DOHH2 (cell line): ENCODE measurements around the gene ANKRD42.

Source experiments
- H3F3A ChIP-seq: fragments of 200-600 bp; sonication (generic), shearing (Covaris generic); 2 replicates; pipeline ENCODE4 v1.6.0; 2016; ENCODE audit warnings: antibody characterized with exemption, mild to moderate bottlenecking; ENCODE audit not compliant: control insufficient read depth, insufficient read depth
- H3K27ac ChIP-seq: fragments of 200-600 bp; sonication (generic); 2 replicates; pipeline ENCODE4 v1.5.1; 2014; ENCODE audit warnings: low read depth, mild to moderate bottlenecking, low read length, moderate library complexity
- H3K27me3 ChIP-seq: fragments of 200-600 bp; sonication (generic); 2 replicates; pipeline ENCODE4 v1.6.1; 2014; ENCODE audit warnings: mild to moderate bottlenecking, low read length, mixed read lengths; ENCODE audit not compliant: control insufficient read depth
- H3K36me3 ChIP-seq: fragments of 200-600 bp; sonication (generic); 2 replicates; pipeline ENCODE4 v1.6.1; 2014; ENCODE audit warnings: mild to moderate bottlenecking, low read length, moderate library complexity, mixed read lengths; ENCODE audit not compliant: control insufficient read depth
- H3K4me1 ChIP-seq: fragments of 200-600 bp; sonication (generic); 2 replicates; pipeline ENCODE4 v1.6.1; 2014; ENCODE audit warnings: mild to moderate bottlenecking, low read length, mixed read lengths; ENCODE audit not compliant: control insufficient read depth
- H3K4me2 ChIP-seq: fragments of 200-600 bp; sonication (generic); 2 replicates; pipeline ENCODE4 v1.6.0; 2014; ENCODE audit warnings: mild to moderate bottlenecking, low read length, moderate library complexity
- H3K4me3 ChIP-seq: fragments of 200-600 bp; sonication (generic); 2 replicates; pipeline ENCODE4 v1.5.1; 2014; ENCODE audit warnings: mild to moderate bottlenecking, low read length, mixed read lengths
- H3K79me2 ChIP-seq: fragments of 200-600 bp; sonication (generic); 2 replicates; pipeline ENCODE4 v1.6.1; 2014; ENCODE audit warnings: mild to moderate bottlenecking, low read length, mixed read lengths; ENCODE audit not compliant: control insufficient read depth
- H3K9me2 ChIP-seq: fragments of 200-600 bp; sonication (generic); replicated peaks from 2 replicates; pipeline ENCODE4 v1.6.1; 2014; ENCODE audit warnings: mild to moderate bottlenecking, low read length, mixed read lengths; ENCODE audit not compliant: control insufficient read depth
- H3K9me3 ChIP-seq: fragments of 200-600 bp; sonication (generic); 2 replicates; pipeline ENCODE4 v1.6.1; 2014; ENCODE audit warnings: antibody characterized with exemption, low read length, mixed read lengths; ENCODE audit not compliant: control insufficient read depth, insufficient read depth
- H4K20me1 ChIP-seq: fragments of 200-600 bp; sonication (generic); 2 replicates; pipeline ENCODE4 v1.6.0; 2014; ENCODE audit warnings: low read depth, mild to moderate bottlenecking, antibody characterized with exemption, low read length, moderate library complexity; ENCODE audit not compliant: control insufficient read depth, insufficient read depth
- CTCF ChIP-seq: fragments of 200-600 bp; sonication (generic); IDR thresholded peaks from one replicate; pipeline ENCODE4 v1.5.1; 2014; ENCODE audit warnings: antibody characterized with exemption, mild to moderate bottlenecking, low read depth, low read length; ENCODE audit not compliant: poor library complexity, severe bottlenecking
- EZH2phosphoT487 ChIP-seq: fragments of 200-600 bp; sonication (generic); IDR thresholded peaks from 2 replicates; pipeline ENCODE4 v1.6.1; 2017; ENCODE audit warnings: borderline replicate concordance, mild to moderate bottlenecking, antibody characterized with exemption, low read length, moderate library complexity, mixed read lengths

ANKRD42 gene

GRCh38 chr11:83151274-83151977, 42.1 kb upstream of the ANKRD42 start:
- Histone ChIP-seq H3K9me3 (no peaks in the 10 kb centered on the region), H3K79me2 (peaks cover 7% of the 10 kb centered on the region; the same call in 1 of the 2 replicates), H3K4me1 (peaks cover 51% of the 10 kb centered on the region), H3K27me3 (no peaks in the 10 kb centered on the region), H3K9me2 (no peaks in the 10 kb centered on the region), H3K4me2 (peak overlapping the region; percentile 46), H3K4me3 (peak overlapping the region; percentile 26; the same call in 1 of the 2 replicates), H4K20me1 (no peaks in the 10 kb centered on the region), H3F3A (peaks cover 9% of the 10 kb centered on the region; the same call in 1 of the 2 replicates), H3K27ac (peak overlapping the region; percentile 16), H3K36me3 (no peaks in the 10 kb centered on the region)
- no peak for TF ChIP-seq CTCF
- TF ChIP-seq EZH2phosphoT487, result no peak

GRCh38 chr11:83152264-83152663, 41.2 kb upstream of the ANKRD42 start:
- Histone ChIP-seq H4K20me1 (no peaks in the 10 kb centered on the region), H3K9me2 (no peaks in the 10 kb centered on the region), H3K36me3 (peaks cover 3% of the 10 kb centered on the region), H3K79me2 (peaks cover 11% of the 10 kb centered on the region), H3K4me3 (no peak overlapping the region), H3F3A (peaks cover 5% of the 10 kb centered on the region; the same call in 1 of the 2 replicates), H3K9me3 (no peaks in the 10 kb centered on the region), H3K4me1 (peaks cover 51% of the 10 kb centered on the region), H3K27ac (no peak overlapping the region), H3K27me3 (no peaks in the 10 kb centered on the region), H3K4me2 (peak overlapping the region; percentile 12; the same call in 1 of the 2 replicates)
- TF ChIP-seq EZH2phosphoT487 (no peak), CTCF (no peak)

- Histone ChIP-seq H4K20me1 (peaks cover 5% of the 10 kb centered on the region), H3K9me2 (no peaks in the 10 kb centered on the region), H3K4me2 (peak overlapping the region; percentile 21; the same call in 1 of the 2 replicates), H3K27me3 (no peaks in the 10 kb centered on the region), H3F3A (peaks cover 3% of the 10 kb centered on the region; the same call in 1 of the 2 replicates), H3K36me3 (peaks cover 18% of the 10 kb centered on the region), H3K27ac (no peak overlapping the region), H3K4me1 (peaks cover 51% of the 10 kb centered on the region), H3K79me2 (peaks cover 26% of the 10 kb centered on the region), H3K9me3 (no peaks in the 10 kb centered on the region), H3K4me3 (no peak overlapping the region)
- TF ChIP-seq CTCF, result no peak
- no peak for TF ChIP-seq EZH2phosphoT487
Measured at GRCh38 chr11:83153764-83154163, 39.7 kb upstream of the ANKRD42 start.
